Adrenal gland (tissue), 12 donors: ENCODE data around the gene SAMD4A. TPM values are rescaled to one million over a fixed set of nuclear protein-coding genes. Genes with fewer than 3 reads are reported as not detected.

Experiments used
- DNase-seq, 7 donors: peaks; one replicate each; pipeline ENCODE4 v3.0.0-alpha.2; 2019 to 2020
- H3K27ac ChIP-seq, 5 donors: fragments of 200-600 bp; sonication (generic) in 4 of 5; 1 replicate in 3 of 5; 2 replicates in 2 of 5; pipeline versions ENCODE4 v1.5.1 to v1.8.0; 2016 to 2020; ENCODE audit warnings: mild to moderate bottlenecking in 1 of 5
- H3K27me3 ChIP-seq: fragments of 200-600 bp; 2 replicates; pipeline ENCODE4 v1.8.0; 2021
- H3K36me3 ChIP-seq, 2 donors: fragments of 200-600 bp; replicated peaks in 1 of 2; 1 replicate in 1 of 2; 2 replicates in 1 of 2; pipeline versions ENCODE4 v1.5.1 to v1.8.0; 2018 to 2022
- H3K4me1 ChIP-seq, 2 donors: fragments of 200-600 bp; replicated peaks in 1 of 2; 1 replicate in 1 of 2; 2 replicates in 1 of 2; pipeline versions ENCODE4 v1.5.1 to v1.8.0; 2018 to 2021
- H3K4me3 ChIP-seq, 4 donors: fragments of 200-600 bp; sonication (generic) in 3 of 4; one replicate each; pipeline ENCODE4 v1.5.1; 2016 to 2018
- H3K9me3 ChIP-seq, 3 donors: fragments of 200-600 bp; sonication (generic) in 1 of 3; replicated peaks in 1 of 3; 1 replicate in 2 of 3; 2 replicates in 1 of 3; pipeline versions ENCODE4 v1.5.1 to v1.8.0; 2016 to 2021
- POLR2A ChIP-seq, 2 donors: fragments of 450-650 bp; IDR thresholded peaks; one replicate each; pipeline ENCODE4 v1.6.1; 2017; ENCODE audit warnings: antibody characterized with exemption in 2 of 2, mild to moderate bottlenecking in 2 of 2, moderate library complexity in 1 of 2
- WGBS, 4 donors: extraction: QIAGEN DNeasy Blood & Tissue Kit in 2 of 4; methylation state at CpG; one replicate each; pipeline versions ENCODE4 v1.1.5 to v1.1.7; 2013 to 2017; 5-methylcytosine and 5-hydroxymethylcytosine counted together
- intact Hi-C, 2 donors: fragments of 100-400 bp; cut with DNase I; formaldehyde crosslinking; loops; one replicate each; pipeline versions ENCODE4 v1.14.1 to v1.15.0; 2022 to 2023
- polyA plus RNA-seq, 3 donors: library from polyadenylated mRNA; stranded (reverse); fragments of 200-250 nt in 2 of 3; fragments of 350-450 nt in 1 of 3; fragmentation: Illumina TruSeq in 1 of 3; extraction: RNeasy Lipid Tissue Mini Kit (QIAGEN cat#74804) in 1 of 3; gene quantifications; one replicate each; pipeline ENCODE4 v1.2.3, GENCODE V29; 2013 to 2014
- total RNA-seq, 9 donors: library from RNA; depleted of rRNA in 4 of 9; stranded (reverse); fragments of >200 nt in 4 of 9; fragments of 120-200 nt in 1 of 9; fragmentation: NEBNext Ultra II Directional in 1 of 9; extraction: Animal tissue kit (Norgen Biotek cat#: 25700) in 1 of 9; gene quantifications; one replicate each; pipeline versions ENCODE4 v1.1.0 to v1.2.4, GENCODE V29; 2013 to 2023
- TF ChIP-seq, protein P1 (sequence below), 6 experiments: fragments of 450-650 bp in 4 of 6; fragments of 200-600 bp in 2 of 6; sonication (generic) in 1 of 6; IDR thresholded peaks; 1 replicate in 5 of 6; 2 replicates in 1 of 6; pipeline versions ENCODE4 v1.5.1 to v1.8.0; 2016 to 2021; ENCODE audit warnings: antibody characterized with exemption in 6 of 6, mild to moderate bottlenecking in 2 of 6, moderate library complexity in 1 of 6
- donor health status: healthy with polysubstance abuse.
- donor health status: Bipolar disorder and iron deficiency.
- donor health status: DM: yes; HTN: yes; CAD: no.
- donor health status: DM: no; HTN: no; CAD: no.
- donor health status: DM: no; HTN: no; CAD: no.
- donor health status: DM: yes; HTN: yes; CAD: no.

Gene SAMD4A
- total and polyA plus RNA-seq, 12 donors: 2.2 to 13.2 (median 8.3) TPM

DNA sequence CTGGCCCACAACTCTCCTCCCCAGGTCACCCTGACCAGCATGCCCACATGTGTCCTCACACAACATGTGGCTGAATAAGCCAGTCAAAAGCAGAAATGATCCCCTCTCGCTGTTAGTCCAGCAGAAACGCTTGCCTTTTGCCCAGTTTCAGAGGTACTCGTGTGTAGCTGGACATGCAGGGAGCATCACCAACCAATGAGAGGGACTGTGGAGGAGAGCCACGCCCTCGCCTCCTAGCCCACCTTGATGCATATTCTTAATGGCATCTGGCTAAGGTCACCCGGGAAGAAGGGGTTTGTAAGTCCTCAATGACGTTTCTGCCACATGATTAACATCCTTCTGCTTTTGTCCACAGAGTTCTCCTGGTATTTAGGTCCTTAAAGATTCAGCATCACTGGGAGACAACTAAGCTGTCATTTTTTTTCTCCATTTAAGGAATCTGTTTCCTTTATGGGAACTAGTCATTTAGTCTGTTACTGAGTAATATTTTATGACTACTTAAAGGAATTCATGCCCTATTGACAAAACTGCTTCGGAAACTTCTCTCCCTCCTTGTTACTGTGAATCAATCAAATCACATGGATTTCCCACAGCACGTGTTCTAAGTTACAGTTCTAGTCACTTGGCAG is 201.7 kb downstream of the SAMD4A start:
- no peak for DNase-seq
- Histone ChIP-seq H3K4me1 (peaks cover 0 to 11% of the 10 kb centered on the region in 2 donors), H3K9me3 (no peaks in the 10 kb centered on the region), H3K27ac (no peak overlapping the region), H3K4me3 (no peak overlapping the region), H3K36me3 (no peaks in the 10 kb centered on the region), H3K27me3 (no peaks in the 10 kb centered on the region)
- intact Hi-C loops: no loop called here
- TF ChIP-seq, protein P1, sequence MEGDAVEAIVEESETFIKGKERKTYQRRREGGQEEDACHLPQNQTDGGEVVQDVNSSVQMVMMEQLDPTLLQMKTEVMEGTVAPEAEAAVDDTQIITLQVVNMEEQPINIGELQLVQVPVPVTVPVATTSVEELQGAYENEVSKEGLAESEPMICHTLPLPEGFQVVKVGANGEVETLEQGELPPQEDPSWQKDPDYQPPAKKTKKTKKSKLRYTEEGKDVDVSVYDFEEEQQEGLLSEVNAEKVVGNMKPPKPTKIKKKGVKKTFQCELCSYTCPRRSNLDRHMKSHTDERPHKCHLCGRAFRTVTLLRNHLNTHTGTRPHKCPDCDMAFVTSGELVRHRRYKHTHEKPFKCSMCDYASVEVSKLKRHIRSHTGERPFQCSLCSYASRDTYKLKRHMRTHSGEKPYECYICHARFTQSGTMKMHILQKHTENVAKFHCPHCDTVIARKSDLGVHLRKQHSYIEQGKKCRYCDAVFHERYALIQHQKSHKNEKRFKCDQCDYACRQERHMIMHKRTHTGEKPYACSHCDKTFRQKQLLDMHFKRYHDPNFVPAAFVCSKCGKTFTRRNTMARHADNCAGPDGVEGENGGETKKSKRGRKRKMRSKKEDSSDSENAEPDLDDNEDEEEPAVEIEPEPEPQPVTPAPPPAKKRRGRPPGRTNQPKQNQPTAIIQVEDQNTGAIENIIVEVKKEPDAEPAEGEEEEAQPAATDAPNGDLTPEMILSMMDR (IDR thresholded peaks at IDR 0.05): no peak
- TF ChIP-seq POLR2A (IDR thresholded peaks at IDR 0.05): no peak
- WGBS, 4 donors: 81 to 89% (median 86%) methylated on average over 9 of the region's 9 CpGs

DNA sequence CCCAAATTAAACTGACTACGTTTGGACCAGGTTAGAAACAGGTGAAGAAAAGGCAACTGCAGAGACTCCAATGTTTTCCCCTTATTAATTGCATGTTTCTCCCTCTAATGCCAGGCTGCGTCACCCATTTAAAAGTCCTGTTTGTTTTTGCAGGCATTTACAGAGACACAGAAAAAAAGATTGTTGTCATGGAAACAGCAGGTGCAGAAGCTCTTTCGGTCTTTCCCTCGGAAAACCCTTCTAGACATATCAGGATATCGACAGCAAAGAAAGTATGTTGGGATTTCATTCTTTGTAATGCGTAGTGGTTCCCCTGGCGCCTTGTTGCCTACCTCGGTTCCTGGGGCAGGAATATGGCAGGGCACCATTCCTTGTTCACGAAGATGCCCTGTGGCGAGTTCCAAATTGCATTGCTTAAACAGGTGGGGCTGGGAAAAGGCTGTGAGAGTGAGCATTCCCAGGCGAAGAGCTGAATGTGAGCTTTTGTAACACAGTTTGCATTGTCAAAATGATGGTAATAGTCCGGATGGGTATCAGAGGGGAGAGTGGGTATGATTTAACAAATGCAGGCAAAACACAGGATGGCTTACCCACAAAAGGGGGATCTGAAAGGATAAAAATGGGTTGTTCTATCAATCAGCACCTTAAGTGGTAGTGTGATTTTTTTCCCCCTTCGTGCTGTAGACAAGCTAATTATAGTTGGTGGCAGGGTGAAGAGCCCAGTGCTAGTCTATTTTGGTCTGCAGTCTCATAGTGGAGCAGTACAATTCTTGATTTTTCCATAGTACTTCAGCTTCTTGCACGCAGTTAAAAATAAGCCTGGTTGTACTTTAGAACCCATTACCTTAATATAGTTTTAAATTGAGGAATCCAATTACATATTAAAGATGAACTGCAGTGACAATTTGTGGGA is 203.3 kb downstream of the SAMD4A start:
- no peaks in the 10 kb centered on the region for H3K9me3 ChIP-seq
- DNase-seq: no peak
- H3K27ac ChIP-seq: no peak overlapping the region
- intact Hi-C loops: loop anchor here (5.0 to 10.0 kb wide), 2 partner anchors 75 to 78 kb away; no protein-coding TSS in a partner anchor
- H3K4me1 ChIP-seq: peaks cover 0 to 14% of the 10 kb centered on the region in 2 donors
- H3K36me3 ChIP-seq: no peaks in the 10 kb centered on the region
- H3K27me3 ChIP-seq: no peaks in the 10 kb centered on the region
- H3K4me3 ChIP-seq: no peak overlapping the region
- 82 to 92% (median 89%) methylated on average over 14 of the region's 14 CpGs for WGBS, 4 donors
- TF ChIP-seq POLR2A (IDR thresholded peaks at IDR 0.05): no peak
- TF ChIP-seq, protein P1 (IDR thresholded peaks at IDR 0.05): no peak

DNA sequence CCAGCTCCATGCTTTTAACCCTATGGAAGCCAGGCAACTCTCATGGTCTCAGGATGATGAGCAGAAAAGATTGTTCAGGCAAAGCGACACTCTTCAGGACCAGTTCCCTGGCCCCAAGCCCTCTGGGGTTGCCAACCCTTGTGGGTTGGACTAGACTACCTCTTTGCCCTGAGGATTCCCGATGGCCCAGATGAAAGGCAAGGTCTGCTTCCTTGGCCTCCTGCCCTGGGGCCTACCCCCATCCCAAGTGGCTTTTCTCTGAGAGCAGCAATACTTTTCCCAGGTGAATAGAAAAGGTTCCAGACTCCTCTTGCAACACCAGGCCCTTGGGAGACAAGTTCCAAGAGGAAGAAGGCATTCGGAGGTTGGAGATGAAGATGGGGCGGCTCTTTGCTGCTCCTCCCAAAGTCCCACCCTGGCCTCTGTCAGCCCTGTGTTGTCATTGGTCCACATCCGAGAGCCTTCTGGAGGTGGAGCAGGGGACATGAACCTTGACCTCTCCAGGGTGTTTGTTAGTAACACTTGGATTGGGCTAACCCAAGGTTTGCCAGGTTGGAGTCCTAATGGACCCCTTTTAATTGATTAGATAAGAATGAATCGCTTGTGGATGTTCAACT is 204.6 kb downstream of the SAMD4A start:
- TF ChIP-seq POLR2A (IDR thresholded peaks at IDR 0.05): no peak
- TF ChIP-seq, protein P1 (IDR thresholded peaks at IDR 0.05): no peak
- H3K4me1 ChIP-seq: peaks cover 0 to 18% of the 10 kb centered on the region in 2 donors
- H3K36me3 ChIP-seq: no peaks in the 10 kb centered on the region
- H3K27ac ChIP-seq: no peak overlapping the region
- 71 to 84% (median 77%) methylated on average over 2 to 6 of the region's 6 CpGs for WGBS, 4 donors
- intact Hi-C loops: loop anchor here (5.0 to 10.0 kb wide), 2 partner anchors 77 to 79 kb away; no protein-coding TSS in a partner anchor
- no peaks in the 10 kb centered on the region for H3K9me3 ChIP-seq
- DNase-seq: no peak
- H3K4me3 ChIP-seq: no peak overlapping the region
- no peaks in the 10 kb centered on the region for H3K27me3 ChIP-seq

DNA sequence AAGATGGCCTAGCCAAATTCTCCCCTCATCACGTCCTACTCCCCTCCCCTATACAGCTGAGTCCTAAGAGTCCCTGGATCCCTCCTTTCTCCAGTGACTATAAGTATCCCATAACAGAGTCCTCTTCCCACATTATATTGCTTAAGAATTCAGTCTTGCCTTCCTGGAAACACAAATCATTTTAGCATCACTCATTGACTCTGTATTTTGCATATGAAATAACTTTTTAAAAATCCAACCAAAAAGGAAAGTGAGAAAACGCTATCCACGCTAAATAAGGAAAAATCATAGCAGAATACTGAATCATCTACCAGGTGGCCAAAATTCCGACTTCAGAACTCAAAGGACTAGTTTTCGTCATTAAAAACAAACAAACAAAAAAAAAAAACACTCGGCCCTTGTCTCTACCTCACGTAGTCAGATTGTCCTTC is 205.5 kb downstream of the SAMD4A start:
- Histone ChIP-seq H3K4me3 (no peak overlapping the region), H3K36me3 (no peaks in the 10 kb centered on the region), H3K4me1 (peaks cover 0 to 20% of the 10 kb centered on the region in 2 donors), H3K27me3 (no peaks in the 10 kb centered on the region), H3K27ac (peak overlapping the region in 4 of 5 donors; percentile 57 to 89 (median 76)), H3K9me3 (no peaks in the 10 kb centered on the region)
- intact Hi-C loops: loop anchor here (5.0 to 10.0 kb wide), 2 partner anchors 78 to 80 kb away; no protein-coding TSS in a partner anchor
- no peak for TF ChIP-seq POLR2A (IDR thresholded peaks at IDR 0.05)
- TF ChIP-seq, protein P1 (IDR thresholded peaks at IDR 0.05): no peak
- WGBS, 4 donors: 88 to 92% (median 90%) methylated on average over 7 of the region's 7 CpGs
- DNase-seq: no peak
